Measurements from ENCODE around the gene EPB41L1.

Gene EPB41L1

GRCh38 chr20:36215778-36216177 is 61.2 kb downstream of the EPB41L1 start:
- Histone ChIP-seq H3K4me3 (ENCODE audit: low read depth, low read length) (no peak overlapping the region), H3K27me3 (ENCODE audit: control insufficient read depth, insufficient read depth, low read length) (no peaks in the 10 kb centered on the region), H3K4me2 (ENCODE audit: low read length) (no peak overlapping the region), H3K36me3 (ENCODE audit: control insufficient read depth, insufficient read depth, low read length) (no peaks in the 10 kb centered on the region), H3K79me2 (no peaks in the 10 kb centered on the region), H2AFZ (no peak overlapping the region), H3K27ac (no peak overlapping the region), H3K4me1 (no peaks in the 10 kb centered on the region), H3K9ac (no peak overlapping the region), H3K9me3 (ENCODE audit: control insufficient read depth, low read length) (no peaks in the 10 kb centered on the region)
- no peak for TF ChIP-seq CTCF (IDR thresholded peaks at IDR 0.05)

GRCh38 chr20:36216314-36217025 is 61.9 kb downstream of the EPB41L1 start:
- Histone ChIP-seq H3K27me3 (ENCODE audit: control insufficient read depth, insufficient read depth, low read length) (no peaks in the 10 kb centered on the region), H3K4me1 (no peaks in the 10 kb centered on the region), H3K9ac (no peak overlapping the region), H3K9me3 (ENCODE audit: control insufficient read depth, low read length) (no peaks in the 10 kb centered on the region), H3K27ac (no peak overlapping the region), H3K4me3 (ENCODE audit: low read depth, low read length) (no peak overlapping the region), H3K36me3 (ENCODE audit: control insufficient read depth, insufficient read depth, low read length) (no peaks in the 10 kb centered on the region), H3K79me2 (no peaks in the 10 kb centered on the region), H3K4me2 (ENCODE audit: low read length) (no peak overlapping the region), H2AFZ (no peak overlapping the region)
- TF ChIP-seq CTCF (IDR thresholded peaks at IDR 0.05) = no peak

GRCh38 chr20:36217226-36217625 is 62.7 kb downstream of the EPB41L1 start:
- H3K27me3 ChIP-seq (ENCODE audit: control insufficient read depth, insufficient read depth, low read length) = no peaks in the 10 kb centered on the region
- no peak for TF ChIP-seq CTCF (IDR thresholded peaks at IDR 0.05)
- H3K9ac ChIP-seq = no peak overlapping the region
- H3K9me3 ChIP-seq (ENCODE audit: control insufficient read depth, low read length) = no peaks in the 10 kb centered on the region
- no peak overlapping the region for H2AFZ ChIP-seq
- no peak overlapping the region for H3K27ac ChIP-seq
- H3K4me2 ChIP-seq (ENCODE audit: low read length) = no peak overlapping the region
- H3K79me2 ChIP-seq = no peaks in the 10 kb centered on the region
- no peaks in the 10 kb centered on the region for H3K4me1 ChIP-seq
- no peak overlapping the region for H3K4me3 ChIP-seq (ENCODE audit: low read depth, low read length)
- H3K36me3 ChIP-seq (ENCODE audit: control insufficient read depth, insufficient read depth, low read length) = no peaks in the 10 kb centered on the region

GRCh38 chr20:36218380-36219064 is 64.0 kb downstream of the EPB41L1 start:
- TF ChIP-seq CTCF (IDR thresholded peaks at IDR 0.05) = no peak
- Histone ChIP-seq H3K79me2 (no peaks in the 10 kb centered on the region), H3K4me3 (ENCODE audit: low read depth, low read length) (no peak overlapping the region), H3K27ac (no peak overlapping the region), H3K4me1 (no peaks in the 10 kb centered on the region), H3K4me2 (ENCODE audit: low read length) (no peak overlapping the region), H3K9me3 (ENCODE audit: control insufficient read depth, low read length) (no peaks in the 10 kb centered on the region), H2AFZ (no peak overlapping the region), H3K36me3 (ENCODE audit: control insufficient read depth, insufficient read depth, low read length) (no peaks in the 10 kb centered on the region), H3K9ac (no peak overlapping the region), H3K27me3 (ENCODE audit: control insufficient read depth, insufficient read depth, low read length) (no peaks in the 10 kb centered on the region)
